H1 (cell line): ENCODE measurements around the gene PRPF6. TPM values are rescaled to one million over a fixed set of nuclear protein-coding genes. Genes with fewer than 3 reads are reported as not detected.

Experiments used
- CTCF ChIA-PET: fragments of 300-600 bp; sonication (Branson Sonifier 250); formaldehyde crosslinking; loops from one replicate; lab custom pipeline; 2021; ENCODE audit not compliant: partially characterized antibody; lab: Charles Lee
- POLR2A ChIA-PET: fragments of 300-600 bp; sonication (Branson Sonifier 250); formaldehyde crosslinking; loops from one replicate; lab custom pipeline; 2021; ENCODE audit warnings: inconsistent platforms; ENCODE audit not compliant: partially characterized antibody; lab: Charles Lee
- DNase-seq, 2 experiments: peaks; one replicate each; pipeline versions ENCODE4 v3.0.0 to v3.0.0-alpha.2; 2010 to 2022; ENCODE audit warnings: low spot score in 2 of 2, low read depth in 1 of 2, mixed read lengths in 1 of 2
- FAIRE-seq: peaks from 2 replicates; lab custom pipeline; 2011; peaks lifted over from hg19 to GRCh38; lab: Jason Lieb, UNC
- H2AFZ ChIP-seq: 2 replicates; pipeline ENCODE4 v1.8.1; 2012; ENCODE audit warnings: low read length, inconsistent platforms
- H2AK5ac ChIP-seq: 2 replicates; pipeline ENCODE4 v1.6.1; 2013; ENCODE audit warnings: low read depth, low read length
- H2BK120ac ChIP-seq: replicated peaks from 2 replicates; pipeline ENCODE3; 2013; ENCODE audit warnings: low read depth, low read length, inconsistent platforms
- H2BK12ac ChIP-seq: 2 replicates; pipeline ENCODE4 v1.6.1; 2013; ENCODE audit warnings: low read depth, low read length
- H2BK15ac ChIP-seq: 2 replicates; pipeline ENCODE4 v1.6.1; 2013; ENCODE audit warnings: low read length
- H2BK20ac ChIP-seq: 2 replicates; pipeline ENCODE4 v1.6.1; 2013; ENCODE audit warnings: low read length
- H2BK5ac ChIP-seq: 2 replicates; pipeline ENCODE4 v1.6.1; 2013; ENCODE audit warnings: low read depth, low read length
- H3K14ac ChIP-seq: 2 replicates; pipeline ENCODE4 v1.6.1; 2013; ENCODE audit warnings: inconsistent platforms; ENCODE audit not compliant: insufficient read length
- H3K18ac ChIP-seq: 2 replicates; pipeline ENCODE4 v1.6.1; 2013; ENCODE audit warnings: low read length; ENCODE audit errors: extremely low read depth
- H3K23ac ChIP-seq: 2 replicates; pipeline ENCODE4 v1.6.1; 2013; ENCODE audit warnings: inconsistent platforms; ENCODE audit not compliant: insufficient read length
- H3K23me2 ChIP-seq: 2 replicates; pipeline ENCODE4 v1.6.1; 2013; ENCODE audit warnings: low read depth, low read length
- H3K27ac ChIP-seq: 2 replicates; pipeline ENCODE4 v1.6.1; 2011; ENCODE audit warnings: low read depth, low read length, inconsistent platforms
- H3K27me3 ChIP-seq, 4 experiments: replicated peaks in 1 of 4; 1 replicate in 1 of 4; 2 replicates in 3 of 4; pipeline versions ENCODE4 v1.6.1 to v1.8.1; 2011 to 2013; ENCODE audit warnings: low read length in 3 of 4, mild to moderate bottlenecking in 3 of 4, inconsistent platforms in 2 of 4, mixed read lengths in 2 of 4, moderate library complexity in 1 of 4; ENCODE audit not compliant: control insufficient read depth in 3 of 4, insufficient read depth in 3 of 4; ENCODE audit errors: extremely low read depth in 1 of 4
- H3K36me3 ChIP-seq, 4 experiments: 2 replicates each; pipeline versions ENCODE4 v1.6.1 to v1.8.1; 2011 to 2013; ENCODE audit warnings: mild to moderate bottlenecking in 4 of 4, low read length in 3 of 4, moderate library complexity in 2 of 4, control low read depth in 1 of 4, inconsistent platforms in 1 of 4; ENCODE audit not compliant: insufficient read depth in 4 of 4, control insufficient read depth in 2 of 4
- H3K4ac ChIP-seq: replicated peaks from 2 replicates; pipeline ENCODE3; 2013; ENCODE audit warnings: low read length, low read depth, mixed read lengths, inconsistent platforms; ENCODE audit not compliant: insufficient read length
- H3K4me1 ChIP-seq, 4 experiments: replicated peaks in 1 of 4; 1 replicate in 1 of 4; 2 replicates in 3 of 4; pipeline versions ENCODE4 v1.6.1 to v1.8.1; 2011 to 2013; ENCODE audit warnings: low read length in 3 of 4, inconsistent platforms in 2 of 4, mixed read lengths in 1 of 4; ENCODE audit not compliant: insufficient read depth in 4 of 4, control insufficient read depth in 3 of 4
- H3K4me2 ChIP-seq, 2 experiments: 2 replicates each; pipeline versions ENCODE4 v1.6.1 to v1.8.1; 2011 to 2013; ENCODE audit warnings: low read depth in 2 of 2, low read length in 2 of 2, control low read depth in 1 of 2, inconsistent platforms in 1 of 2, mild to moderate bottlenecking in 1 of 2; ENCODE audit not compliant: insufficient read depth in 1 of 2
- H3K4me3 ChIP-seq, 4 experiments: fragments of 200-600, 300-600 bp in 1 of 4; sonication (generic), shearing (Covaris generic), sonication (Bioruptor Twin) in 1 of 4; 2 replicates each; pipeline versions ENCODE4 v1.5.1 to v1.8.1; 2011 to 2016; ENCODE audit warnings: low read length in 4 of 4, low read depth in 3 of 4, control low read depth in 2 of 4, inconsistent platforms in 2 of 4, mild to moderate bottlenecking in 2 of 4, mixed read lengths in 1 of 4, moderate library complexity in 1 of 4; ENCODE audit not compliant: insufficient read depth in 2 of 4; ENCODE audit errors: extremely low read depth in 1 of 4
- H3K56ac ChIP-seq: replicated peaks from 2 replicates; pipeline ENCODE3; 2013; ENCODE audit warnings: low read depth, mild to moderate bottlenecking, mixed read lengths, low read length, inconsistent platforms; ENCODE audit not compliant: insufficient read length
- H3K79me1 ChIP-seq: 2 replicates; pipeline ENCODE4 v1.6.1; 2013; ENCODE audit warnings: low read depth, low read length, control low read depth
- H3K79me2 ChIP-seq, 2 experiments: 2 replicates each; pipeline versions ENCODE4 v1.6.1 to v1.8.1; 2012 to 2013; ENCODE audit warnings: low read length in 2 of 2, mild to moderate bottlenecking in 2 of 2, inconsistent platforms in 1 of 2; ENCODE audit not compliant: insufficient read depth in 2 of 2, control insufficient read depth in 1 of 2
- H3K9ac ChIP-seq, 4 experiments: replicated peaks in 1 of 4; 1 replicate in 1 of 4; 2 replicates in 3 of 4; pipeline versions ENCODE4 v1.6.1 to v1.8.1; 2011 to 2013; ENCODE audit warnings: low read depth in 3 of 4, low read length in 3 of 4, control low read depth in 2 of 4, mild to moderate bottlenecking in 2 of 4, moderate library complexity in 2 of 4, inconsistent platforms in 1 of 4; ENCODE audit errors: extremely low read depth in 1 of 4
- H3K9me3 ChIP-seq, 2 experiments: 2 replicates each; pipeline versions ENCODE4 v1.6.1 to v1.8.1; 2012 to 2013; ENCODE audit warnings: mild to moderate bottlenecking in 2 of 2, moderate library complexity in 2 of 2, control low read depth in 1 of 2, inconsistent platforms in 1 of 2, low read depth in 1 of 2, low read length in 1 of 2, mixed read lengths in 1 of 2; ENCODE audit not compliant: insufficient read depth in 2 of 2
- H4K20me1 ChIP-seq, 2 experiments: replicated peaks in 1 of 2; 2 replicates each; pipeline versions ENCODE3 to v1.8.1; 2011 to 2013; ENCODE audit warnings: inconsistent platforms in 2 of 2, low read length in 2 of 2, mild to moderate bottlenecking in 1 of 2; ENCODE audit not compliant: insufficient read depth in 2 of 2, control insufficient read depth in 1 of 2
- H4K5ac ChIP-seq: 2 replicates; pipeline ENCODE4 v1.6.1; 2013; ENCODE audit warnings: low read length, low read depth, mixed read lengths, inconsistent platforms; ENCODE audit not compliant: insufficient read length
- H4K8ac ChIP-seq: 2 replicates; pipeline ENCODE4 v1.8.0; 2013; ENCODE audit warnings: mild to moderate bottlenecking, moderate library complexity, low read length, inconsistent platforms; ENCODE audit not compliant: insufficient read depth; ENCODE audit errors: extremely low read depth
- H4K91ac ChIP-seq: replicated peaks from 2 replicates; pipeline ENCODE3; 2013; ENCODE audit warnings: low read length, mixed read lengths, inconsistent platforms; ENCODE audit not compliant: insufficient read length
- BACH1 ChIP-seq: IDR thresholded peaks from 2 replicates; pipeline ENCODE4 v1.6.1; 2012; ENCODE audit warnings: low read length, improper control_type of control experiment
- EZH2 ChIP-seq: fragments of 200-600 bp; sonication (generic); IDR thresholded peaks from 2 replicates; pipeline ENCODE4 v1.7.1; 2012; ENCODE audit warnings: low read depth, mild to moderate bottlenecking, moderate library complexity, low read length, inconsistent platforms; ENCODE audit not compliant: severe bottlenecking
- JUND ChIP-seq: IDR thresholded peaks from 2 replicates; pipeline ENCODE4 v1.6.1; 2011; ENCODE audit warnings: mild to moderate bottlenecking, improper control_type of control experiment, low read length
- SP2 ChIP-seq: IDR thresholded peaks from 2 replicates; pipeline ENCODE4 v1.6.1; 2012; ENCODE audit warnings: mild to moderate bottlenecking, low read length, inconsistent platforms
- WGBS, 2 experiments: shearing (Covaris generic) in 1 of 2; methylation state at CpG; one replicate each; pipeline versions ENCODE4 v1.1.6 to v1.1.7; 2013 to 2015; ENCODE audit warnings: low lambda C conversion rate in 2 of 2, mixed read lengths in 2 of 2, inconsistent platforms in 1 of 2, low coverage in 1 of 2, missing lambda C conversion rate in 1 of 2; ENCODE audit not compliant: insufficient replicate concordance in 2 of 2, insufficient coverage in 1 of 2, insufficient read length in 1 of 2; ENCODE audit errors: extremely low coverage in 1 of 2, missing lambda C conversion rate in 1 of 2; 5-methylcytosine and 5-hydroxymethylcytosine counted together
- polyA plus RNA-seq, 7 experiments: library from polyadenylated mRNA; depleted of rRNA in 3 of 7; stranded (reverse) in 5 of 7; unstranded in 2 of 7; fragments of >200 nt in 5 of 7; fragments of 200-250 nt in 2 of 7; gene quantifications; 1 replicate in 5 of 7; 2 replicates in 1 of 7; 4 replicates in 1 of 7; pipeline versions ENCODE4 v1.2.1 to v1.2.3, GENCODE V29; 2011 to 2013; ENCODE audit warnings: missing spikeins in 2 of 7, mixed read lengths in 2 of 7
- total RNA-seq: library from RNA; stranded (reverse); fragmentation: NEBNext Ultra II Directional; extraction: Animal tissue kit (Norgen Biotek cat#: 25700); gene quantifications from 2 replicates; pipeline ENCODE4 v1.2.1, GENCODE V29; 2021

The PRPF6 gene
- total and polyA plus RNA-seq, 2 of the 8 experiments (the other 6 are each of a cell fraction or from before 2014, with no cell fraction given), result 27.9 to 76.9 TPM

DNA sequence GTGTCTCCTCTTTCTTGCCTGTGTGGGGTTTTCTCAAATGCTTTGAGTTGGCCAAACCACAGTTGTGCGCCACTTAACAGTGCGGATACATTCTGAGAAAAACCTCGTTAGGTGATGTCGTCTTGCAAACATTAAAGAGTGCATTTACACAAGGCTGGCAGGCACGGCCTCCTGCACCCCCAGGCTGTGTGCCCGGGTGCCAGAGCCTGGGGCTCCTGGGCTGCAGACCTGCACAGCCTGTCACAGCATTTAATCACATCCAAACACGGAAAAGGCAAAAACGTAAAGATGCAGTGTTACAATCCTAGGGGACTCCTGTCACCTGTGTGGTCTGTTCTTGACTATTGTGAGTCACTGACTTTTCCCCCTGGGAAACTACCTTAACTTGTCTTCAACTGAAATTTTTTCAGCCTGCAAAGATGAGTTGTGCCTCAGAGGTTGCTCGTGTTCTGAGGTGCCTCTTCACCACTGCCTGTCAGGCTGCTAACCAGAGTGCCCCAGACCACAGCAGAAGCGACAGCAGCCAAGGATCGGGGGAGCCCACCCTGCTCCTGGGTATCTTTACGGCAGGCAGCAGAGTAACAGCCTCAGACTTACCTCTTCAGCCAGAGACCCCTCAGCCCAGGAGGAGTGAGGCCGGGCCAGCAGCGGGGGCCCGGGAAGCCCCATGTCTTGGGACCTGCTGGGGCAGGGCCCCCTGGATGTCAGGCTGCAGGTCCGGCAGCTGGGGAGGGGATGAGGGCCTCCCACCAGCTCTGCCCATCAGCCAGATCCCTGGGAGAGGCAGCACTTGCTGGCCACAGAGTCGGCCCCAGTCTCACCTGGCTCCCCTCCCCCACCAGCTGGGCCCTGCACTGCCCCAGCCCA lies 54.4 kb downstream of the PRPF6 start:
- H3K4ac ChIP-seq, result no peak overlapping the region
- CTCF ChIA-PET, result interaction anchor here (1.1 to 7.3 kb wide), 7 partner anchors 22 to 85 kb away, joined by 3 to 73 read pairs (median 9); partner anchors contain the start of gene PRPF6
- no peak overlapping the region for H4K5ac ChIP-seq
- H3K14ac ChIP-seq, result no peak overlapping the region
- DNase-seq, result no peak
- H3K23me2 ChIP-seq, result peaks cover 3% of the 10 kb centered on the region; the same call in 1 of the 2 replicates
- H2BK20ac ChIP-seq, result no peak overlapping the region
- FAIRE-seq, result no peak
- peak overlapping the region; percentile 4; the same call in 1 of the 2 replicates for H4K8ac ChIP-seq
- 87% methylated on average over 16 of the region's 17 CpGs; no CpG with 5 or more reads in 1 of the 2 experiments for WGBS, 2 experiments
- peaks cover 0 to 3% of the 10 kb centered on the region in 2 experiments for H4K20me1 ChIP-seq
- no peak overlapping the region; a peak in 1 of 8 replicates for H3K4me3 ChIP-seq
- peaks cover 0 to 19% (median 15%) of the 10 kb centered on the region in 4 experiments; a peak in 6 of 7 replicates for H3K4me1 ChIP-seq
- TF ChIP-seq JUND, result no peak
- no peak for TF ChIP-seq EZH2
- TF ChIP-seq SP2, result no peak
- TF ChIP-seq BACH1, result no peak
- peak overlapping the region in 1 of 2 experiments; percentile 14; a peak in 2 of 4 replicates for H3K4me2 ChIP-seq
- H3K27ac ChIP-seq, result no peak overlapping the region
- H3K18ac ChIP-seq, result peak overlapping the region; percentile 83; the same call in 1 of the 2 replicates
- peak overlapping the region; percentile 84 for H2BK5ac ChIP-seq
- peaks cover 6 to 19% (median 10%) of the 10 kb centered on the region in 4 experiments; a peak in 6 of 8 replicates for H3K36me3 ChIP-seq
- H2BK15ac ChIP-seq, result no peak overlapping the region
- POLR2A ChIA-PET, result interaction anchor here (1.0 to 1.9 kb wide), 6 partner anchors 7 to 53 kb away, joined by 3 to 8 read pairs (median 4); partner anchors contain the start of gene TCEA2
- no peak overlapping the region for H2AFZ ChIP-seq
- no peak overlapping the region for H2AK5ac ChIP-seq
- no peak overlapping the region for H4K91ac ChIP-seq
- no peak overlapping the region for H2BK120ac ChIP-seq
- no peaks in the 10 kb centered on the region for H3K79me2 ChIP-seq
- no peak overlapping the region for H3K9ac ChIP-seq
- no peak overlapping the region for H3K56ac ChIP-seq
- no peak overlapping the region for H3K23ac ChIP-seq
- H3K9me3 ChIP-seq, result no peaks in the 10 kb centered on the region
- peak overlapping the region; percentile 60; the same call in 1 of the 2 replicates for H2BK12ac ChIP-seq
- H3K79me1 ChIP-seq, result no peaks in the 10 kb centered on the region; the same call in 1 of the 2 replicates
- H3K27me3 ChIP-seq, result peaks cover 5 to 29% (median 21%) of the 10 kb centered on the region in 4 experiments
